GM12801 (cell line): Measurements from ENCODE around the gene CEP63.

Experiments used
- TF ChIP-seq, protein P1 (sequence below): IDR thresholded peaks from one replicate; pipeline ENCODE4 v1.5.1; 2011; ENCODE audit warnings: control low read depth; ENCODE audit not compliant: insufficient read length; ENCODE audit errors: extremely low read depth

Gene CEP63

DNA sequence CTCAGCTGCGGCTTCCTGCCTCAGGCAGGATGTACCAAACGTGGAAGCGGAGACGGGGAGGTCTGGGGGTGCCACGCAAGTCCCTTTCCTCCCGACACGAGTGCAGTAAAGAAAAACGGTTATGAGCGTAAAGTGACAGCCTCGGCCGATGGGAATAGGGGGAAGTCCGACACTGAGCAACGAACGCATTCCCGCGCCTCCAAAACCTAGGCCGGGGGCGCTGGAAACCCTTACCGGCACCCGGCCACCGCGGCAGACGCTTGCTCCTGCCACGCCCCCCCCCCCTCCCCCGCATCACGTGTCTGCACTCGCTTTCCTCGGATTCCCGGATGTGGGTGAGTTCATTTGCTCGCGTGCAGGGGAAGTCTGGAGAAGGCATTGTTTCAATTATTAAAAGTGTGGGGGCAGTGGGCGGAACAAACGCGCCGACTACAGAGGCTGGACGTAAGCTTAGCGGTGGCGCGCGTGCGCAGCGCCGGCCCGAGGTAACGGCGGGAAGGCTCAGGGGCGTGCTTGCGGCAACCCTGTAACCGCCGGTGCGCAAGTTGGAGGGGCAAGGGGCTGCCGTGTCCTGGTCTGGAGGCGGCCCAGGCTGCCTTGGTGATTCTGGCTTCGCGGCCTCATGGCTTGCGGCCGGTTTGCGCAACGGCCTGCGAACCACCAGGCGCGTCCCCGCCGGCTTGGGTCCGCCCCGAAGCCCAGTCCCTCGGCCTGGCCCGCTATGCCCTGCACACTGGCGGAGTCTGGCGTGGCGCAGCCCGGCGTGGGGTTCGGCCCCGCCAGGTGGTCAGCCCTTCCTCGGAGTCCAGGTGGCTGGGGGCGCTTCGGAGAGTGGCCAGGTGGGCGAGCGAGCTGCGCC lies at the start of gene CEP63, which contains the start of gene ANAPC13:
Gene CEP63, plus strand, starts transcription at position 340 of the 859 bp plus-strand sequence. CDS start 9,264 bp downstream, outside the sequence.
Gene ANAPC13, minus strand, starts transcription at position 268 of the 859 bp plus-strand sequence. CDS start 3,081 bp downstream, outside the sequence.
- TF ChIP-seq, protein P1, sequence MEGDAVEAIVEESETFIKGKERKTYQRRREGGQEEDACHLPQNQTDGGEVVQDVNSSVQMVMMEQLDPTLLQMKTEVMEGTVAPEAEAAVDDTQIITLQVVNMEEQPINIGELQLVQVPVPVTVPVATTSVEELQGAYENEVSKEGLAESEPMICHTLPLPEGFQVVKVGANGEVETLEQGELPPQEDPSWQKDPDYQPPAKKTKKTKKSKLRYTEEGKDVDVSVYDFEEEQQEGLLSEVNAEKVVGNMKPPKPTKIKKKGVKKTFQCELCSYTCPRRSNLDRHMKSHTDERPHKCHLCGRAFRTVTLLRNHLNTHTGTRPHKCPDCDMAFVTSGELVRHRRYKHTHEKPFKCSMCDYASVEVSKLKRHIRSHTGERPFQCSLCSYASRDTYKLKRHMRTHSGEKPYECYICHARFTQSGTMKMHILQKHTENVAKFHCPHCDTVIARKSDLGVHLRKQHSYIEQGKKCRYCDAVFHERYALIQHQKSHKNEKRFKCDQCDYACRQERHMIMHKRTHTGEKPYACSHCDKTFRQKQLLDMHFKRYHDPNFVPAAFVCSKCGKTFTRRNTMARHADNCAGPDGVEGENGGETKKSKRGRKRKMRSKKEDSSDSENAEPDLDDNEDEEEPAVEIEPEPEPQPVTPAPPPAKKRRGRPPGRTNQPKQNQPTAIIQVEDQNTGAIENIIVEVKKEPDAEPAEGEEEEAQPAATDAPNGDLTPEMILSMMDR = no peak

DNA sequence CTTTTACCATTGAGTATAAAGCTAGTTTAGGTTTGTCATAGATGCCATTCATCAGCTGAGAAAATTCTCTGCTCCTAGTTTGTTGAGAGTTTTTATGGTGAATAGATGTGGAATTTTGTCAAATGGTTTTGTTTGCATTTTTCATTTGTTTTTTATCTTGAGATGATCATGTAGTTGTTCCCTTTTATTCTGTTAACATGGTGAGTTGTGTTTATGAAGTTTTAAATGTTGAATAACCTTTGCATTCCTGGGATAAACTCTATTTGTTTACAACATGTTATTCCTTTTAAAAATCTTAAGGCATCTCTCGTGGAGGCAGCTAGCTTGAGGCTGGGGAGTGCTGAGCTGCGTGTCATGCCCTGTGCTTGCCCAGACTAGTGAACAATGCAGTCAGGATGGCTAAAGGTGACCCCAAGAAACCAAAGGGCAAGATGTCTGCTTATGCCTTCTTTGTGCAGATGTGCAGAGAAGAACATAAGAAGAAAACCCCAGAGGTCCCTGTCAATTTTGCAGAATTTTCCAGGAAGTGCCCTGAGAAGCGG lies 48.6 kb upstream of the CEP63 start:
- TF ChIP-seq, protein P1 = no peak

DNA sequence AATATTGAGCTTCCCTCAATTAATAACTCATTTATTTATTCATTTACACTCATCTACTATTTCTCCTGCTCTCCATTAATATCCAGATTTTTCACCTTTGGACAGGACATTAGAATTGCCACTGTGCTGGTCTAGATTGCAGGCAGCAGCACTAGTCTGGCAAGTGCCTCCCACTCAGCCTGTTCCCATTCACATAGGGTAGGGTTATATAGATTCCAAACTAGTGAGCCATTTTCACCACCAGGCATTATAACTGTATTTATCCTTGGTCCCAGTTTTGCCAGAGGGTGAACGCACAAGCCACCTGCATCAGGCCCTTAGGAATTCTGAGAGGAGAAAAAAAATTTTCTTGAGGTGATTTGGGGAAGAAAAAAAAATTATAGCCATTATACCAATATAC lies 44.5 kb upstream of the CEP63 start:
- TF ChIP-seq, protein P1 = no peak

DNA sequence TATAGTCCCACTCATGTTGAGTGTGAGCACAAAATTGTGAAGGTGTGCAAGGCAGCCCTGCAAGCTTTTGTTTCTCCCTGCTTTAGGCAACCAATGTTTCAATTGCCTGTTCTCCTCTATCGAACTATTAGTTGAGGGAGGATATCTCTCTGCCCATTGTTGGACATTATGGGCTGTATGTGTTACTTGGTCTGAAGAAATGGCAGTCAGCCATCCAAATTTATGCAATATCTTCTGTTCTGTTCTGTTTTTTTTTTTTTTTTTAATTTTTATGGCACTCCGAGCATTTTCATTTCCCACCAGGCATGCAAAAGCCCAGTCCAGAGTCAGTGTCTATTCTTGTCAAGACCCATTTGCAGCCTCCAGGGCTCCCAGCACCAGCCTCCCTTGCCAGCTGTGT lies 44.0 kb upstream of the CEP63 start:
- TF ChIP-seq, protein P1 = no peak

DNA sequence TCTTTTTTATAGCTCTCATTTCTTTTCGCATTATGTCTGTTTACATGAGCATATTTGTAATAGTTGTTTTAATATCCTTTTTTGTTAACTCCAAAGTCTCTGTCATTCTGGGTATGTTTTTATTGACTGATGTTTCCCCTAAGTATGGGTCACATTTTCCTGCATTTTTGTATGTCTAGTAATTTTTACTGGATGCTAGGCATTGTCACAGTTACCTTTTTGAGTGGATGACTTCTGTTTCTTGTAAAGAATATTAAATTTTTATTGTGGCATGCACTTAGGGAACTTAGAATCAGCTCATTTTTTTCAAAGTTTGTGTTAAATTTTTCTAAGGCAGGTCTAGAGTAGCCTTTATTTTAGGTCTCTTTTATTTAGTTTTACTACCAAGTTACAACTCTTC lies 40.8 kb upstream of the CEP63 start:
- TF ChIP-seq, protein P1 = no peak

DNA sequence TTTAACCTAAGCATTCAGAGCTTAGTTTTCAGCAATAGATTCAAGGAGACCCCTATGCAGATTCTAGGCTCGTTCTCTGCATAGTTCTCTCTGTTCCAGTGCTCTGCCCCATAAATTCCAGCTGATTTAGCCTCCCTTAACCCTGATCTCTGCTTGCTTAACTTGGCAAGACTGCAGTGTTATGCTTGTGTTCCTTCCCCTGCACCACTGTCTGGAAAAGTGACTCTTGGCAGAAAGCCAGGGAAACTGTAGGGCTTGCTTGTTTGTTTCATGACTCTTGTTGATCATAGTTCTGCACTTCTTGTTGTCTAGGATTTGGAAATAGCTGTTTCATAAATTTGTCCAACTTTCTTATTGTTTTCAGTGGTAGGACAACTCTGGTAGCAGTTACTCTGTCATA lies 40.2 kb upstream of the CEP63 start:
- TF ChIP-seq, protein P1 = no peak

DNA sequence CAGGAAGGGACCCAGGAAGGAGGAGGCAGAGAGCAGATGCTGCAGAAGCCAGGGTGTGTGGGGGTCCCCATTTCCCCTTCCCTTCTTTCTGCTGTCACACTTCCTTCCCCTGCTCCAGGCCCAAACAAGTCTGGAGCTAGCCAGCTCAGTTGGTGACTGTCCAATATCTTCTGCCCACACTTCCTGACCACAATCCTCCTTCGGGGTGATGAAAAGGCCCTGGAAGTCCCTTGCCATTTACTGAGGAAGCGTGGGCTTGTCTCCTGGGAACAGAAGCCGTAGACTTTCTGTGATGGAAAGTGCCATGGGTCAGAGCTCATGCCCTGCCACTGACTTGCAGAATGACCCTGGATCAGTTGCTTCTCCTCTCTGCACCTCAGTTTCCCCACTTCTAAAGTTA lies 39.1 kb upstream of the CEP63 start:
- TF ChIP-seq, protein P1 = no peak
